Inflammatory macrophage treated with lipopolysaccharide for 1 hour (primary cell): Measurements from ENCODE around the gene CDH11.

ENCODE experiments used
- DNase-seq, 2 donors: peaks; one replicate each; pipeline ENCODE4 v3.0.0-alpha.2; 2020 to 2022

CDH11 gene

GRCh38 chr16:65121870-65122723, at the start of gene CDH11:
CDH11 (minus strand) TSS chr16:65122063; CDS start chr16:65004869, 117,194 bp downstream.
- no peak for DNase-seq

GRCh38 chr16:65154321-65154720, 32.5 kb upstream of the CDH11 start:
- no peak for DNase-seq

- no peak for DNase-seq
These were observed 31.7 kb upstream of the CDH11 start for GRCh38 chr16:65153365-65154105.

- DNase-seq: no peak
These were observed 26.9 kb upstream of the CDH11 start for GRCh38 chr16:65148804-65149203.

- DNase-seq: no peak
These were observed 20.4 kb upstream of the CDH11 start for GRCh38 chr16:65142276-65142675.

GRCh38 chr16:65136681-65137080, 14.8 kb upstream of the CDH11 start:
- DNase-seq: no peak

GRCh38 chr16:65126845-65127624, 5.2 kb upstream of the CDH11 start:
- DNase-seq: no peak

GRCh38 chr16:65125871-65126270, 4.0 kb upstream of the CDH11 start:
- no peak for DNase-seq

- DNase-seq: no peak
These were observed 3.5 kb upstream of the CDH11 start for GRCh38 chr16:65125322-65125721.

- DNase-seq: no peak
These were observed 2.7 kb upstream of the CDH11 start for GRCh38 chr16:65124596-65124995.

GRCh38 chr16:65124212-65124548, 2.3 kb upstream of the CDH11 start:
- no peak for DNase-seq

- DNase-seq: no peak
These were observed 1.7 kb upstream of the CDH11 start for GRCh38 chr16:65123396-65124211.

- no peak for DNase-seq
These were observed 997 bp upstream of the CDH11 start for GRCh38 chr16:65122724-65123395.

GRCh38 chr16:65120831-65121721, 787 bp downstream of the CDH11 start:
- DNase-seq: no peak

GRCh38 chr16:65120461-65120830, 1.4 kb downstream of the CDH11 start:
- DNase-seq: no peak

GRCh38 chr16:65119901-65120401, 1.9 kb downstream of the CDH11 start:
- DNase-seq: no peak

GRCh38 chr16:65119435-65119834, 2.4 kb downstream of the CDH11 start:
- DNase-seq: no peak

- no peak for DNase-seq
These were observed 3.0 kb downstream of the CDH11 start for GRCh38 chr16:65118871-65119270.

- peak; percentile 7 to 51 for DNase-seq
These were observed 3.9 kb downstream of the CDH11 start for GRCh38 chr16:65117811-65118448.

GRCh38 chr16:65116818-65117430, 4.9 kb downstream of the CDH11 start:
- DNase-seq: no peak
